VCaP (cell line): ENCODE results near the gene KLHL29.
"Not testable (repeated sequence)": the region's sequence is repeated elsewhere in the genome, so short reads cannot be mapped to it uniquely, and the experiment has no call there.

Experiments used
- H3K27ac ChIP-seq: fragments of 450-650 bp; 2 replicates; pipeline ENCODE4 v1.5.1; 2017
- CTCF ChIP-seq: fragments of 450-650 bp; conservative IDR thresholded peaks from 2 replicates; pipeline ENCODE4 v1.5.1; 2017; ENCODE audit warnings: mild to moderate bottlenecking, moderate library complexity

KLHL29 gene

GRCh38 chr2:23720705-23721453 is 335.9 kb downstream of the KLHL29 start:
- TF ChIP-seq CTCF, result no peak
- no peak overlapping the region for H3K27ac ChIP-seq

GRCh38 chr2:23721454-23721826 is 336.5 kb downstream of the KLHL29 start:
- H3K27ac ChIP-seq, result no peak overlapping the region
- TF ChIP-seq CTCF, result no peak

GRCh38 chr2:23722255-23722654 is 337.3 kb downstream of the KLHL29 start:
- no peak overlapping the region for H3K27ac ChIP-seq
- TF ChIP-seq CTCF, result no peak

GRCh38 chr2:23723029-23723428 is 338.1 kb downstream of the KLHL29 start:
- not testable (repeated sequence) for H3K27ac ChIP-seq

- no peak for TF ChIP-seq CTCF
Measured at GRCh38 chr2:23734416-23734815, 349.4 kb downstream of the KLHL29 start.

GRCh38 chr2:23736783-23737182 is 351.8 kb downstream of the KLHL29 start:
- not testable (repeated sequence) for H3K27ac ChIP-seq

More at GRCh38 chr2:23734416-23734815, 349.4 kb downstream of the KLHL29 start:
- no peak overlapping the region for H3K27ac ChIP-seq

GRCh38 chr2:23745068-23745725 is 360.2 kb downstream of the KLHL29 start:
- TF ChIP-seq CTCF, result no peak
- H3K27ac ChIP-seq, result no peak overlapping the region

GRCh38 chr2:23745726-23746105 is 360.7 kb downstream of the KLHL29 start:
- no peak for TF ChIP-seq CTCF
- no peak overlapping the region for H3K27ac ChIP-seq
